Activated CD4-positive, alpha-beta T cell treated with anti-CD3 and anti-CD28 coated beads, Interleukin-2, Interleukin-4, amounts not matched to agents 100 ng/mL and 50 ng/mL, durations not matched to agents 16 hours and 8 hours (primary cell): Measurements from ENCODE around the gene GSG1L.
"Not testable (repeated sequence)": the region's sequence is repeated elsewhere in the genome, so short reads cannot be mapped to it uniquely, and the experiment has no call there.

Source experiments
- DNase-seq: peaks from one replicate; pipeline ENCODE4 v3.0.0-alpha.2; 2020; ENCODE audit warnings: low spot score

Gene GSG1L

DNA sequence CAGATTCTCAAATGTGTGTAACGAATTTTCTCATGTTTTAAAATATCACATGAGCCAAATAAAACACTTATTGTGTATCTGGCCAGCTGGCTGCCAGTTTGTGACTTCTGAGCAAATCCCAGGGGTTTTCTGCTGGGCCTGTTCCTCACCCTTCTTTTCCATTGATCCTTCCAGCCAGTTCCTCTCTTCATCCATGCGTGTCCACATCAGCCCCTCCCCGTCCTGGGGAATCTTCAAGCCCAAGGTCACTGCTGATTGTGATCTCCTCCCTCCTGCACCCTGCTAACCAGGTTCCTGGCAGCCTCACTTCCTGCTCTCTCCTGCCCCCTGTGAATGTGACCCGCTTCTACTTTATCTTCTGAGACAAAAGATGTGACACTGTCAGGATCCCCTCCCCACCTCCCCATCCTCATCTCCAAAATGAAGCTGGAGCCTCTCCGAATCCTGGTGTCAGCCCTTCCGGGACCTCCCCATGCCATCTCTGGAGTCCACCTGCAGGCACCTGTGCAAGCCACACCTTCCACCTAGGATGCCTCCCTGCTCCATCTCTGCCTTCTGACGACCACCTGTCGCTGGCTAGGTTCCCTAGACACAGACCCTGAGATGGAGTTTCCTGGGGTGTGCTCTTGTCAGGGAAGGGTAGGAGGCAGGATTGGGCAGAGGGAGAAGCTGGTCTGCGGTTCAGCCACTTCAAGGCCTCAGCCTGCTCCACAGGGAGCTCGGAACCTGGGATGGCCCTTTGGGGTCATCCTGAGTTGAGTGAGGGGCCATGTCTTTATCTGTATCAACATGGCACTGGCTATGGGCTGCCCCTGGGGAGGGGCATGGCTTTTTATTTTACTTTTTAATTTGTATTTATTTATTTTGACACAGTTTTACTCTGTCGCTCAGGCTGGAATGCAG, 308.5 kb downstream of the GSG1L start:
- no peak for DNase-seq

DNA sequence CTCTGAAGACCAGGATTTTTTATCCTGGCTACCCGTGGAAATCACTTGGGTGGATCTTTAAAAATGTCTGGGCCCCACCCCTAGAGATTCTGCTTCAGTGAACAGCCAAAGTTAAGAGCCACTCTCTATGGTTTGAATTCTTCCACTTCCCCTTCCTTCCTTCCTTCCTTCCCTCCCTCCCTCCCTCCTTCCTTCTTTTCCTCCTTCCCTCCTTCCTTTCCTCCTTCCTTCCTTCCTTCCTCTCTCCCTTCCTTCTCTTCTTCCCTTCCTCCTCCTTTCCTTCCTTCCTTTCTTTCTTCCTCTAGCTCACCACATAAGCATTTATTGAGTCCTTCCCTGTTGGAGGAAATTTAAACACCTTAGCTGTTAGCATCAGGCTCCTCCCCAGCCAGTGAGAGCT, 310.0 kb downstream of the GSG1L start:
- no peak for DNase-seq

DNA sequence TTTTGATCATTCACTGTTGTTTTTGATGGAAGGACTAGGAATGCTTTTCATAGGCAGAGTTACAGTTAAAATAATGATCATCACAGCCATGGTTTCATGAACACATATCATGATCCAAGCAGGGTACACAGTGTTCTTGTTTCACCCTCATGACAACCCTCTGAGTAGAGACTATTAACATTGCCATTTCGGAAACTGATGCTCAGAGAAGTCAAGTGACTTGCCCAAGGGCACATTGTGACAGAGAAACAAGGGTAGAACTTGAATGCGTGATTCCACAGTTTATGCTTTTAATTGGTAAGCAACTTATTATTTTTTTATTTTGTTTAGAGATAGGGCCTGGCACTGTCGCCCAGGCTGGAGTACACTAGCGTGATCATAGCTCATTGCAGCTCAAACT, 311.3 kb downstream of the GSG1L start:
- DNase-seq = no peak

DNA sequence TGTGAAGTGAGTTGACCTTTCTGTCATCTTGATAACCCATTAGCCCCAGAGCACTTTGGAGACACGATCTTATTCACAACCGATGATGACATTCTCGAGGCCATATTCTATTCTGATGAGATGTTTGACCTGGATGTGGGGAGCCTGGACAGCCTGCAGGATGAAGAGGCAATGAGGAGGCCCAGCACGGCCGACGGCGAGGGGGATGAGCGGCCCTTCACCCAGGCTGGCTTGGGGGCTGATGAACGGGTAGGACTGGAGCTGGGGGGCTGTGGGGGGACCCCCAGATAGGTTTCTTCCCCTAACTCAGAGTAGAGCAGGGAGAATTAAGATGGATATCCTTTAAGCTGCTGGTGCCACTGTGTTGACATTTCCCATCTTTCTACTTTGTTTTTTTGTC, 311.8 kb downstream of the GSG1L start:
- no peak for DNase-seq

DNA sequence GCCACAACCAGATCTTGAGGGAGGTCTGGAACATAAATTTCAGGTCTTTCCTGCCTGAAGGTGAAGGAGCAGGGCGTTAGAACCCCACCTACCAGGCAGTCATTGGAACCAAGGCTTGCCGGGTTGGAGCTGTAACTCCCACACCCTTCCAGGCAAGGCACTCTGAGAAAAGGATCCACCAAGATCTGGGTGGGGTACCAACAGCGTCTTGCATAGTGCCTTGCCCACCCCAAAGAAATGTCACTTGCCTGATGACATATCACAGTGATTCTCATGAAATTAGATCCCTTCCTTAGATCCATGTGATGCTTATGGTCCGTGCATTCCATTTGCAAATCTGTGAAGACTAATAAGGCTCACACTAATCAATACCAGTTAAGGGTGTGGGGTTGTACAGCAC, 312.3 kb downstream of the GSG1L start:
- no peak for DNase-seq

DNA sequence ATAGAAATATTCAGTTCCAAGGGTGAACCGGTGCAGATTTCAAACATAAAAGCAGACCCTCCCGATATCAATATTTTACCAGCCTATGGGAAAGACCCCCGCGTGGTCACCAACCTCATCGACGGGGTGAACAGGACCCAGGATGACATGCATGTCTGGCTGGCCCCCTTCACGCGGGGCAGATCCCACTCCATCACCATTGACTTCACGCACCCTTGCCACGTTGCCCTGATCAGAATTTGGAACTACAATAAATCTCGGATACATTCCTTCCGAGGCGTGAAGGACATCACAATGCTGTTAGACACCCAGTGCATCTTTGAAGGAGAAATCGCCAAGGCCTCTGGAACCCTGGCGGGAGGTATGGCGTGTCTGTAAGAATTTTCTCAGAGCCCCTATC, 313.6 kb downstream of the GSG1L start:
- DNase-seq = no peak

DNA sequence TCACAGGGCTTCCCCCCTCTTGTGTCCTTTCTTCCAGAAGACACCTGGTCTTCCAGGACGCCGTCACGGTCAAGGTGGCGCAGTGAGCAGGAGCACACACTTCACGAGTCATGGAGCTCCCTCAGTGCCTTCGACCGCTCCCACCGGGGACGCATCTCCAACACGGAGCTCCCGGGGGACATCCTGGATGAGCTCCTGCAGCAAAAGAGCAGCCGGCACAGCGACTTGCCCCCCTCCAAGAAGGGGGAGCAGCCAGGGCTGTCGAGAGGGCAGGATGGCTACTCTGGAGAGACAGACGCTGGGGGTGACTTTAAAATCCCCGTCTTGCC, 314.0 kb downstream of the GSG1L start:
- DNase-seq = no peak

DNA sequence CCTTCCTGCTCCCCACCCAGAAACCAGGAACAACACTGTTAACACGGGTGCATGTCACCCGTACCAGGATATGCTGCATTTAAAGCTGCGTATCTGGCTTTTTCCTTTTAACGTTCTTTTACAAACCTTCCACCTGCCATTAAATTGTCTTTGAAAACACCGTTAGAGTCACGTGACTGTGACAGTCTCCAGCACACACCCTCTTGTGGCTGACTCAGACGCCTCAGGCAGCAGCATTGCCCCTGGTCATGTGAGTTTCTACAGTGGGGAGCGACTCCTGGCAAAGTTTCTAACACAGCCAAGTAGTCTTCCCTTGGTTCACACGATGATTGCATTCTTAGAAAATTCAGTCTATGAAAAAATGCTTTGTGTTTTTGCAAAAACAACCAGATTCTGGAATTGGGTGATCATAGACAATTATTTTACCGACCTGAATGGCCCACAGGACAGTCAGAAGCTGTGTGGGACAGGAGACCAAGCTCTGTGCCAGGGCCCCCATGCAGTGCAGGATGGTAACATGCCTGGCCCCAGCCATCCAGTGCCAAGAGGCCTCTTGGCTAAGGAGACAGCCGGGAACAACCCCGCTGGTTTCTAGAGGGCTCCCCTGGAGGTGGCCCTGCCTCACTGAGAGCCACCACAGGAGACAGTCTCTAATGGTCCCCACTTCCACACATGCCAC, 314.5 kb downstream of the GSG1L start:
- DNase-seq = peak; percentile 40

DNA sequence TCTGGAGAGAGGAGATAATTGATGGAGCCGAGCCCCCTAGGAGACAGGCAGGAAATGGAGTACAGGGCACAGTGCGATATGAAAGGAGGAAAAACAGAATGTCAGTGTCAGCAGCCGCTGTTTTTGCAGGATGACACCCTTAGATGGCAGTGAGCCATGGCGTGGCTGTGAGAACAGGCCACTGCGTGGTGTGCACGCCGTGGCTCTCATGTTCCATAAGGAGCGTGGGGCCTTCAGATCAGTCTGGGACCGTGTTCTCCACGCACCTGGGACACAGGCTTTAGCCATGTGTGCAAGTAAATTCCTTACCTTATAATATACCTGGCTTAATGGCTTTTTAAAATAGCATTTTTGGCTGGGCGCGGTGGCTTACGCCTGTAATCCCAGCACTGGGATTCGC, 315.6 kb downstream of the GSG1L start:
- no peak for DNase-seq

DNA sequence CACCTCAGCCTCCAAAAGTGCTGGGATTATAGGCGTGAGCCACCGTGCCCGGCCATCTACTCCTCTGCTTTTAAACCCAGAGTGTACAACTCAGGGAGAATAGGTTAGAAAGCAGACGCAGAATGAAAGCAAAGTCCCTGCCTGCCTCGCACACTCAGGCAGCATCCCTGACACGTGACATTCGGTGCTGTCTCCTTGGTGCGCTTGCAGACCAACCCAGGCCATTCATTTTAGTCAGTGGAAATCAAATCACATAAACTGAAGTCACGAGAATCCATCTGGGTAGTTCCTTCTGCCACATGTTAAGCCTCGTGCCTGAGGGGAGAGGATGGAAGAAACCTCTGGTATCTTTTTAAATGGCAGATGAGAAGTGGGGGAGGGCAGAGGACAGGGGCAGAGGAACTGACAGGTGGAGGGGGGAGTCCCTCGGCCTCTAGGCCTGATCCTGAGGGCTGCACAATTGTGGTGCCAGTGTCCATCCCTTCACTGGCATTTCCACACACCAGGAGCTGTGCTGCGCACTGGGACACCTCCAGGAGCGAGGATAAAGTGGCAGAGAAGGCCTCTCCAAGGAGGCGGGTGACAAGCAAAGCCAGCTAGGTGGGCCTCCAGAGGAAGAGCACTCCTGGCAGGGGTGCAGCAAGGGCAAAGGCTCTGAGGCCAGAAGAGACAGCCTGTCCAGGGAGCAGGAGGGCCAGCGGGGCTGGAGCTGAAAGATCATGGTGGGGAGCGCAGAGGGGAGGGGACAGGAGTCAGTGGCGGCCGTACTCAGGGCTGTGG, 317.2 kb downstream of the GSG1L start:
- no peak for DNase-seq

DNA sequence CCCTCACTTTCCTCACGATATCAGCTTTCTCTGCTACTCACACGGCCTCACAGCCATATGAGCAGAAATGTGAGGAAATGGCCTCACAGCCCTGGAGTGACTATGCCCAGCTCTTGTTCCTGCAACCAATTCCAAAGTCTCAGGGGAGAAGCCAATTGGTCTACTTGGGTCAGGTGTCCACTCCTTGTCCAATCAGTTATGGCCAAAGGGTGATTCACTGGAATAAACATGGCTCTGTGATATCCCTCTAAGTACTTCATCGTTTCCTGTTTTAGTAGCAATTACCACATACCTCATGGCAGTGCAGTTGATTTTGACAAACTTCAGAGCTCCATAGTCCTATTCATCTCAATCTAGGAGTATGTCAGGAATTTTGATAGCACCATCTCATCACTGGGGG, 318.2 kb downstream of the GSG1L start:
- no peak for DNase-seq

DNA sequence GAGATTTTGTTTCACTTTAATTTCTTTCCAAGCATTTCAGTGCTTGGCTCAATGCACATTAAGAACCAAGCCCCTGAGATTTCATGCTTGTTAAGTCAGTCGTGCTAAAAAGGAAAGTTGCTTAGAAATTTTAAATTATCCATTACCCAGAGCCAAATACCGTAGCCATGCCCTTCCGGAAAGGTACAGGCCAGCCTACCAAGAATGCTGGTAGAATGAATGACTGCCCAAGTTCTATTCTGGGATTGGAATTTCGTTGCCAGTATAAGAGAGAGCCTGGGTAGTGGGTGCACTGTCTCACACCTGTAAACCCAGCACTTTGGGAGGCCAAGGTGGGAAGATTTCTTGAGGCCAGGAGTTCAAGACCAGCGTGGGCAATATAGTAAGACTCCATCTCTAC, 319.6 kb downstream of the GSG1L start:
- DNase-seq = no peak

DNA sequence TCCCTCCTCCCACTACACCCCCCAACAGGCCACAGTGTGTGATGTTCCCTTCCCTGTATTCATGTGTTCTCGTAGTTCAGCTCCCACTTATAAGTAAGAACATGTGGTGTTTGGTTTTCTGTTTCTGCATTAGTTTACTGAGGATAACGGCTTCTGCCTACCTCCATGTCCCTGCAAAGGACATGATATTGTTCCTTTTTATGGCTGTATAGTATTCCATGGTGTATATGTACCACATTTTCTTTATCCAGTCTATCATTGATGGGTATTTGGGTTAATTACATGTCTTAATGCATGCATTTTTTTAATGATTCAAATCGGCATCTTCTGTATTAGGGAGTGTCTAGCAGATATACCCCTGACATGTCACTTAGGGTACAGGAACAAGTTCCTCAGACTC, 320.5 kb downstream of the GSG1L start:
- not testable (repeated sequence) for DNase-seq

DNA sequence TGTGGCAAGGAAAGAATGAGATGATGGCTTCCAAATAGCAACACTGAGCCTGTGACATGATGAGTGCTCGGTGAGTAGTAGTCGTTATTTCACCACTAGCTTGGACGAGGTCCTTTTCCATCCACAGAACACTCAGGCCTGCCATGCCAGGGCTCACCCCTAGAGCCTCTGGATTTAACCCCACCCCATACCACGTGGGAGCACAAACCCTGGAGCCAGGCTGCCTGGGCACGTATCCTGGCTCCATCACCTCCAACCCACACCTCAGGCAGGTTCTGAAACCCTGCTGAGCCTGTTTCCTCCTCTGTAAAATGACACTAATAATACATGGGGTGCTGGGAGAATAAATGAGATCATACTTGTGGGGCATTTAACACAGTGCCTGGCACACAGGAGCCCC, 321.2 kb downstream of the GSG1L start:
- DNase-seq = no peak

DNA sequence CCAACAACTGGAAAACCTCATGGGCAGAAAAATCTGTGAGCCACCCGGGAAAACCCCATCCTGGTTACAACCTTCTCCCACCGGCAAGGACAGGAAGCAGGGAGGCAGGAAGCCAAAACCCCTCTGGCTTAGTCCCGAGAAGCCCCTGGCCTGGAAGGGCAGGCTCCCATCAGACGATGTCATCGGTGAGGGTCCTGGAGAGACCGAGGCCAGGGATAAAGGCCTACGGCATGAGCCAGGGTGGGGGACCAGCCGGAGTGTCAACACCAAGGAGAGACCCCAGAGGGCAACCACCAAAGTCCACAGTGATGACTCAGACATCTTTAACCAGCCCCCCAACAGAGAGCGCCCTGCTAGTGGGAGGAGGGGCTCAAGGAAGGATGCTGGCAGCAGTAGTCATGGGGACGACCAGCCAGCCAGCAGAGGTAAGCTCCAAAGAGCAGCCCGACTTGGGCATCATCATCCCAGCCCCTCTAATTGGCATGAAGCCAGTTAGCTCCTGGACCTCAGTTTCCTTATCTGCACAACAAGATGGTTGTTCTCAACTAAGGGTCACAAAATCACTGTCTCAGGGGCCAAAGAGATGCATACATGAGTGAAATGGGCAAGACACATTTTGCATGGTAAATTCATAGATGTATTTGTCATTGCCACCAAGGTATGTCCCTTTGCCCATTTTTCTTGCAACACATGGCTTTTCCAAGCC, 322.9 kb downstream of the GSG1L start:
- DNase-seq = no peak

DNA sequence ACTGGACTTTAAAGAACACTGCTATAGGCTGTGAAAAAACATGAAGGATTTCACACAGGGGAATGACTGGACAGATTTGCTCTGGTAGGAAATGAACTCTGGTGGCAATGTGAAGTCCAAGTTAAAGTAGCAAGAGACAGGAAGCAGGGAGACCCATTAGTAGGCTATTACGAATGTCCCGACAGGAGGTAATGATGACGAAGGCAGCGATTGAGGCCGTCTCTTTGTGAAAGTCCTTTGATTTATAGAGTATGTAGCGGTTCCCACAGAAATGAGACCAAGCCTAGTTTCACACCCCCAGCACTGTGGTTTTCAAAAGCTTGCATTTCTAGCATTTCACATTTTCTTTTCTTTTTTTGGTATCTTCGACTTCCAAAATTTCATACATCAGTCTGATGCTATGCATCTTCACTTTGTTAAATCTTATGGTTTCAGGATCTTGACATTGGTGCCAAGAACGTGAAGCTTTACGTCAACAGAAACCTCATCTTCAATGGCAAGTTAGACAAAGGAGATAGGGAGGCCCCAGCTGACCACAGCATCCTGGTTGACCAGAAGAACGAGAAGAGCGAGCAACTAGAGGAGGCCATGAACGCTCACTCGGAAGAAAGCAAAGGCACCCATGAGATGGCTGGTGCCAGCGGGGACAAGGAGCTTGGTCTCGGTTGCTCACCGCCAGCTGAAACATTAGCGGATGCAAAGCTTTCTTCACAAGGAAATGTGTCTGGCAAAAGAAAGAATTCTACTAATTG, 323.7 kb downstream of the GSG1L start:
- no peak for DNase-seq

DNA sequence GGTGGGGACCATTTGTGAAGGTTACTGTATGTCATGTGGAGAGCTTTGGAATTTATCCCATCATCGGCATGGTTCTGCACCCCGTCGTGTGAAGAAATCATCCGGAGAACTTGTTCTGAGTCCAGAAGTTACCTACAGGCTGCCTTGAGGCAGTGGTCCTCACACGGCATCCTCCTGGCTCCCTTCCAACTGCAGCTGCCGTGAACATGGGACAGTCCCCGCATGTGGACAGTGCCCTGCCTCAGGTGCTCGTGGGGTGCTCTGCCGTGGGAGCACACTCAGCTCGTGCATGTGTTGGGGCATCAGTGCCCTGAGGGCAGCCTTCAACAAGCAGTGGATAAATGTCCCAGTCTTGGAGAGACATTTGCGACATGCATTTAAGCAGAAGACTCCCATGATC, 324.9 kb downstream of the GSG1L start:
- no peak for DNase-seq
